ACHN (cell line): Measurements from ENCODE around the gene MINDY4.

Experiments used
- DNase-seq: peaks from one replicate; pipeline ENCODE4 v3.0.0-alpha.2; 2015
- in situ Hi-C: cut with HindIII; loops from 2 replicates; pipeline ENCODE4 v1.10.0; 2017; ENCODE audit warnings: low sequenced_read_pairs, low pct_ligation_motif_present, low pct_unique_long_range_greater_than_20kb

Gene MINDY4

DNA sequence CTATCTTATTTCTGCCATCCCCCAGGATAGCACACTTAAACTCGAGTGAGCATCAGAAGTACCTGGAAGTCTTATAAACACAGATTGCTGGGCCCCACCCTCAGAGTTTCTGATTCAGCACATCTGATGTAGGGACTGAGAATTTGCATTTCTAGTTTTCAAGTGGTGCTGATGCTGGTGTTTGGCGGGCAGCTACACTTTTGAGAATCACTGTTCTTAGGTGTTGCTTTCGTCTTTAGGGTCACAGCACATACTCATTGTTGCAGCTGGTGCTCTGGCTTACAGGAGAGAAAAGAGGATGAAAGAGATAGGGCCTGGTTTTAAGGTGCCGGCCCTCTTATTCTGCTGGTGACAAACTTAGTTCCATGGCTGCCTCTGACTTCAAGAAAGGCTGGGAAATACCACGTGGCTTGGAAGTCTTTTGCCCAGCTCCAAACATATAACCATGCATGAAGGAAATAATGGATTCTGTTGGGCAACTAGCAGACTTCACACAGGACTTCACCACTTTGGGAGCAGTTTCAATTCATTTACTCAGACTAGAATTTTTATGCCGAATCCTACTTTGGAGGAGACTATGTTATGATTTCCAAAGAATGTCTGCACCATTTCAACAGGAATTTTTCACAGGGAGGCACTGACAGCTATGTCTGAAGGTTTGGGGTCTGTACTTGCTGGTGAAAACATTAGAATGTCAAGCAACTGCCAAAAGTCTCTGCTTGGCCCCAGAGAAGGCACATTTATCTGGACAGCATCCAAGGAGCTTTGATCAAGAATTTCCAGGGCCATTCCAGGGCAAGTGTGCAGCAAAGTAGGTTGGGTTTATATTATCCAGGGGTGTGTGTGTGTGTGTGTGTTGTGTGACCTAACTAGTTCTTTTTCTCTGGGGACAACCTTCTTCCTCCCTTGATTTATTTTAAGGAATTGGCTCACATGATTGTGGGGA is 6.9 kb upstream of the MINDY4 start:
- no peak for DNase-seq
- in situ Hi-C loops = no loop called here

DNA sequence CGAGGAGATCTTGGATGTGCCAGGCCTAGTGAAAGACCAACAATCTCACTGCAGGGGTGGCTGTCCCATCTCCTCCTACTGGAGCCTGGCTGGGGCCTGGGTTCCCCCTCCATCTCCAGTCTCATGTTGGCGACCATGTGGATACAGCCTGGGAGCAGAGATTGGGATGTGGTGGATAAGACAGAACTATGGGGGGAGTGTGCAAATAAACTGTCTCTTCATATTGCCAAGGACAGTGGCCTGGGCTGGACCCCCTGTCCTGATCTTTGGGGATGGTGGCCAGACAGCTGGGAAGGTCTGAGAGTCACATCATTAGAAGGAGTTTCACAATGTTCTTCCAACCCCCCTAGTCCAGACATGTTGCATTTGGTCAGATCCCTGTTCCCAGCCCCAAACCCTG is 5.8 kb upstream of the MINDY4 start:
- in situ Hi-C loops = no loop called here
- no peak for DNase-seq

DNA sequence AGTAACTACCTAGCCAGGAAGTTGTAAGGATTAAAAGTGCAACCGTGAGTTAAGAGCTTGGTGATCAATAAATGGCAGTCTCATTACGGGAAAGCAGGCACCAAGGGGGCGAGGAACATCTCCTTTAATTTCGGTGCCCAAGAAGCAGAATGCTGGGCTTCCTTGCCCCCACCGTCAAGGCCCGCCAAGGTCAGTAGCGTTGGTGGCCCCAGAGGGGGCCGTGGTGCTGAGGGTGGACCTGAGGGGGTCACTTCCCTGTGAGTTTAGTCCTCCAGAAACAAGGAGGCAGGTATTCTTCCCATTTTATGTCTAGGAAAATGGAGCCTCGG is 408 bp upstream of the MINDY4 start:
- in situ Hi-C loops = no loop called here
- no peak for DNase-seq

DNA sequence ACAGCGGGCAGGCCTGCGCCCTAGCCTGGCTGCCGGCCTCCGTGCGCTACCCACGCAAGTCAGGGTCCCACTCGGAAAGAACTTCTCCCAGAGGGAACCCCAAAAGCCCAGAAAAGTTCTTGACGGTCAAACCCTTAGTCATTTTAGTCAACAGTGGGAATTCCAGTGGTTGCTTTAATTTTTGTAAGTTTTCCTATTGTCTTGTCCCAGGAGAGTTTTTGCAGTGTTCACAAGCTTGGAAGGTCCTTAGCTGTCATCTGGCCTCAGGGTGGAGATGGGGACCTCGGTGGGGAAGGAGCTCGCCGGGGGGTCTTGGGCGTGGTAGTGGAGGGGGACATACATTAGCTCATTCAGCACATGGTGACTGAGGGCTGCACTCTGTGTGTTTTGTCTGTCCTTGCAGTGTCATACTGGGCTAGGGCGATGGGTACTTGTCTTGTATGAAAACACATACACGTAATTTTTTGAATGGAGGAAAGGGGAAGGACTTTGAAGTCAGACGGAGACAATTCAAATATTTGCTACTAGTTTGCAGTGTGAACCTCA is 736 bp downstream of the MINDY4 start:
- in situ Hi-C loops = no loop called here
- no peak for DNase-seq

DNA sequence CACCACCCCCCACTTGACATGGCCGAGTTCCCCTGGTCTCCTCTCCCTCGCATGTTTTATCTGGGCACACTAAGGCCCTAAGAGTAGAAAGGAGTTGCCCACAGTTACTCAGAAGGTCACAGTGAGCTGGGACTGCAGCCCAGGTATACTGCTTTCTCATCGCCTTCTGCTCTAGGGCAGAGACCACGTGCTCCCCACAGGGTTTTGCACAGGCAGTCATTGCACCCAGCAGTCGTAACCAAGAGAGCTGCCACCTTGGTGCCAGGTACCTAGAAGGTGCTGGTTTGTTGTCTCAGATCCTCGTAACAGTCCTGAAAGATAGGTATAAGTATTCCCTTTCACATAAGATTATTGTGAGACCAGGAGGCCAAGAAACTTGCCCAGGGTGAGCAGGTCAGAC is 1.8 kb downstream of the MINDY4 start:
- in situ Hi-C loops = no loop called here
- DNase-seq = no peak

DNA sequence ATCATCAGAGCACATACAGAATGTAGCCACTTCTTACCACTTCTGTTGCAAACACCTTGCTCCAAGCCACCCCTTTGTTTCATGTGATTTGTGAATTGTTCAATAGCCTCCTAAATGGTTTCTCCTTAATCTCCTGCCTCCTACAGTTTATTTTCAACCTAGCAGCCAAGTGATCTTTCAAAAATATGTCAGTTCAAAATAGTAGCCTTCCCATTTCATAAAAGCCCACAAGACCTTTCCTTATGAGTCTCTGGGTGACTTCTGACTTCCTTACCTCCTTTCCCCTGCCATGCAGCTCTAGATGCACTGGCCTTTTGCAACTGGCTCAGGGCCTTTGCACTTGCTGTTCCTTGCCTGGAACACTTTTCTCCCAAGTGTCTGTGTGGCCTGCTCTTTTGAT is 4.8 kb downstream of the MINDY4 start:
- no peak for DNase-seq
- in situ Hi-C loops = loop anchor here (25.0 kb wide), 1 partner anchor 336 kb away; no protein-coding TSS in a partner anchor

DNA sequence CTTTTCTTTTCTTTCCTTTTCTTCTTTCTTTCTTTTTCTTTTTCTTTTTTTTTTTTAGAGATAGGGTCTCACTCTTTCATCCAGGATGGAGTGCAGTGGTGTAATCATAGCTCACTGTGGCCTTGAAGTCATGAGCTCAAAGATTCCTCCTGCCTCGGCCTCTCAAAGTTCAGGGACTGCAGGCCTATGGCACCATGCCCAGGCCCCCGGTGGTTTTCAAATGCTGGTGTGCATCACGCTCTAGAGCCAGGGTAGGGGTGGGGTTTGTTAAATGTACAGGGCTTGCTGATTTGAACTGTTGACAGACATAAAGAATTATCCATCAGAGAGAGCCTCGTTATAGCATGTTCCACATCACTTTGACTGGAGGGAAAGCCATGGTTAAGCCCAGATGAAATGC is 5.8 kb downstream of the MINDY4 start:
- DNase-seq = no peak
- in situ Hi-C loops = loop anchor here (25.0 kb wide), 1 partner anchor 335 kb away; no protein-coding TSS in a partner anchor

DNA sequence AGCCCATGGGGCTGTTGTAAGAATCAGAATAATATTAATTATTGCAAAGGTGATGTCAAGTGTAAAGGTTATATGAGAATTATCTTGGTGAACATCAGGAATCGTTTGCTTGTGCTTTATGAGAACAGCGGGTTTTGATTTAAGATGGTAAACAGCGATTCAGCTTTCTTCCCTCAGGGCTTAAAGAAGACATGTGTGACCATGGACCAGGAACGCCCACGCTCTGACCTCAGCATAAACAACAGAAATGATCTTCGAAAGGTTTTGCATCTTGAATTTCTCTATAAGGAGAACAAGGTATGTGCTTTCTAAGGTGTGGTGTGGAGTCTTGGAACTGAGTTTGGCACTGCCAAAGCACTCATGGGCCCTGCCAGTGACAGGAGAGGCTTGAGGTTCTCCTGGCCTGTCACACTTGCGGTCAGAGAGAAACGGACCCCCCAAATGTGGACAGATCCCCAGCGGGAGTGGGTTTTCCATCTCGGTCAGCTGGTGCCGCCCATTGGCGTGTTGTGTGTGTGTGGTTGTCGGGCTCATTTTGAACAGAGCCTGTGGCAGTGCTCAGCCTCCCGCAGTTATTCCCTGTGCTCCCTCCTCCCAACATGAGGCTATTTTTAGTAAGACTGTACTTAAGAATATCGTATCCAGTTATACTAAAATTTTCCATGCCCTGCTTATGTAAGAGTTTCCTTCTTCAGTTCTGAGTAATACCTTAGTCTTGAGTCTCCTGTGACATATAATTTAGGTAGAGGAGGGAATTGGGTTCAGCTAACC is 7.2 kb downstream of the MINDY4 start:
- DNase-seq = no peak
- in situ Hi-C loops = loop anchor here (25.0 kb wide), 1 partner anchor 334 kb away; no protein-coding TSS in a partner anchor

DNA sequence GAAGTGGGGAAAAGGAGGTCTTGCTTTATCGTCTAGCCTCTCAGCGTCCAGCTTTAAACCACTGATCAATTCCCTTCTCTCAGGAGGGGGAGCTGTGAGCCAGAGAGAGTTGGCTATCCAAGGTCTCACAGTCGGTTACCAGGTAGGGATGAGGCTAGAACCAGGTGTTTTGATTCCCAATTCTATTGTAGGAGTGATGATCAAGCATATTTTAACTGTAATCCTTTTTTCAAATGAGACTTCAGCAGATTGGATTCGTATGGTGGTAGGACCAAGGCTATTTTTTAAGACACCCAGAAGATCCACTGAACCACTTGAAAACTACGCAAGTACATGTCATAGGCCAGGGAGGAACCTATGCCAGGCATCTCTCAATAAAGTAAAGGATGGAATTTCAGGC is 8.4 kb downstream of the MINDY4 start:
- DNase-seq = no peak

DNA sequence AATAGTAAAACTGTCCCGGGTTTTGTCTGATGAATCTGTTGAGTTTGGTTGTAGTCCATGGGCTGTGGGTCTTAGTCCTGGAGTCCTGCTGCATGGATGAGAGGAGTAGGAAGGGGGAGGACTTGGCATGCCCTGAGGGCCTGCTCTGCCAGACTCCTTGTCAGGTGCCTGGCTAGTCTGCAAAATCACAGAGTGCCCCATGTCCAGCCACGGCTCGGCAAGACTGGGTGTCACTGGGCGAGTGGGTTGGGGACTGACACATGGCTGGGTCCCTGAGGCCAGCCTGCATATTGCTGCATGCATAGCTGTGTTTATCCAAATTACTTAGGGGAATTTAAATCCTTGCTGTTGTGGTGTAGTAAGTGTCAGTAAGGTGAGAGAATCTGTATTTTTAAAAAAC is 9.7 kb downstream of the MINDY4 start:
- no peak for DNase-seq
- in situ Hi-C loops = loop anchor here (25.0 kb wide), 1 partner anchor 331 kb away; no protein-coding TSS in a partner anchor

More for the DNA sequence above, 8.4 kb downstream of the MINDY4 start:
- in situ Hi-C loops = loop anchor here (25.0 kb wide), 1 partner anchor 333 kb away; no protein-coding TSS in a partner anchor

DNA sequence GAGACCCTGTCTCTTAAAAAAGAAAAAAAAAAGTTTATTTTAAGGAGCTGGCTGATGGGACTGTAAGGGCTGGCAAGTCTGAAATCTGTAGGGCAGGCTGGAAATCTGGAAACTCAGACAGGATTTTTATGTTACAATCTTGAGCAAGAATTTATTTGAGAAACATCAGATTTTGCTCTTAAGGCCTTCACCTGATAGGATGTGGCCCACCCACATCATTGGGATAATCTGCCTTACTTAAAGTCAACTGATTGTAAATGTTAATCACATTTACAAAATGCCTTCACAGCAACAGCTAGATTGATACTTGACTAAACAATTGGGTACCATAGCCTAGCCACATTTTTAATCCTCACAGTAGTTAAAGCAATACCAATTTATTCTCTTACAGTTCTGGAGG is 11.5 kb downstream of the MINDY4 start:
- in situ Hi-C loops = loop anchor here (25.0 kb wide), 1 partner anchor 330 kb away; no protein-coding TSS in a partner anchor
- no peak for DNase-seq

DNA sequence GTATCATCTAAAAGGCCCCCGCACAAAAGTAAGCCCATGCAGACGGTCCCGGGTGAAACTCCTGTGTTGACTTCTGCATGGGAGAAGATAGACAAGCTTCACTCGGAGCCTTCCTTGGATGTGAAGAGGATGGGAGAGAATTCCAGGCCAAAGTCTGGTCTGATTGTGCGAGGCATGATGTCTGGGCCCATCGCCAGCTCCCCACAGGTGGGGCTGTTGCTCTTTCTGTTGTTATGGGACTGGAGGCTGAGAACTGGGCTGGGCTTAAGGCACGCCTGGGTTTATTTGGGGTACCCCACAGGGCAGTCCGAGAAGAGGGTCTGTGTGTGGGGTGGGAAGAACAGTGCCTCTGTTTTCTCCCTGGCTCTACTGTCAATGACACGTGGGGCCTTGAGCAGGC is 14.6 kb downstream of the MINDY4 start:
- DNase-seq = no peak
- in situ Hi-C loops = loop anchor here (25.0 kb wide), 1 partner anchor 327 kb away; no protein-coding TSS in a partner anchor

DNA sequence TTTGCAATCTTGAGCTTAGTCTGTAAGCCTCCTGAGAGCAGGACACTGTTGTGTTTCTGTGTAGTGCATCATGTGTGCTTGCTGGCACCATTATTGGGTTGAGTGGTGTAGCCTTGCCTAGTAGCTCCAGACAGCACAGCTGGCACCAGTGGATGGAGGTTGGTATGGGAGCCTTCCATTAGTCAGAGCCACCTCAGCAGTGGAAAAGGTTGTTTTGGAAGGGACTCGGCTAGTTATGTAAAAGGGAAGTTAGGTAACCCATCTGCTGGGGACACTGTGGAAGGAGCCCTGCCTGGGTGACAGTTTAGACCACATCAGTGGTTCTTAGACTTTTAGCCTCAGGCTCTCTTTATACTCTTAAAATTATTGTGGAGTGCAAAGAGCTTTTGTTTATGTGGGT is 16.3 kb downstream of the MINDY4 start:
- in situ Hi-C loops = loop anchor here (25.0 kb wide), 1 partner anchor 325 kb away; no protein-coding TSS in a partner anchor
- no peak for DNase-seq

DNA sequence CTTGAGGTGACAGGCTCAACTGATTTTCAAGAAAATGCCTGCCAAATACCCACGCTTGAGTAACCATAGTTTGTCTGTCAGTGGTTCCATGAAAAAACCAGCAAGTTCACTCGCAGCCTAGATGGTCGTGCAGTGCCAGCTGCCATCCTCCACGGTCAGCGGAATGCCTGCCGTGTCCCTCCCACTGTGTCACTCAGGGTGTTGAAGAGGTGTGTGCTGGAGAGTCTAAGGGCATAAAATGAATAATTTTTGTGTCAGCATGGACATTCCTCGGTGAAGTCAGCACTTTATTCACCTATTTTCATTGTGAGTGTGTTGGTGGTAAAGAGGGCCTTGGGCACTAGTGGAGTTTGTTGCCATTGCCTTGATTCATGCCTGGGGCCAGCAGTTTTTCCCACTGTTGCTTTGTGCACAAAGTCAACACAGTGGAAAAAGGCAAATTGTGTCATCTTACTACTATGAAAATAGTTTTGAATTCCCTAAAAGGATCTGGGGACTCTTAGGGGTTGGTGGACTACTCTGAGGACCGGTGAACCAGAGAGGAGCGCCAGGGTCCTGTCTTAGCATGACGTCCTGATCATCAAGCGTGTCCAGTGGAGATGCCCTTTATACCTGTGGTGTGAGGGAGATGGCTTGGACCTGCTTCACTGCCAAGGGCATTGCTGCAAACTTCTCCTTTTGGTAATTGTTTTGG is 17.6 kb downstream of the MINDY4 start:
- in situ Hi-C loops = loop anchor here (25.0 kb wide), 1 partner anchor 324 kb away; no protein-coding TSS in a partner anchor
- DNase-seq = no peak

DNA sequence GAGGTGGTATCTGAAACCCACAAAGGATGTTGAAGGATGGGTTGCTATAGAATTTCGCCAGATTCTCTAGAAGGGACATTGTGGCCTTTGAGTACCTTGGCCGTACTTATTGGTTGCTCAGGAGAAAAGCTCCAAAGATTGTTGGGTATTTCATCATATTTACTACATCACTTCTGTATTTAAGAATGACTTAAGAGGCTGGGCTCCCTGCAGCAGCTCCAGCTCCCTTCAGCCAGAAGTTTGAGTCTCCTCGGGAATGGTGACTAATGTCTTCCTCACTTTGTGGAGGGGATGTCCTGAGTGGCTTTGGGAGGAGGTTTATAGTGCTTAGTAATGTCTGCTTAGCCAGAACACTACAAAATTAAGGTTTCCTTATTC is 18.1 kb downstream of the MINDY4 start:
- in situ Hi-C loops = loop anchor here (25.0 kb wide), 1 partner anchor 323 kb away; no protein-coding TSS in a partner anchor
- DNase-seq = no peak

DNA sequence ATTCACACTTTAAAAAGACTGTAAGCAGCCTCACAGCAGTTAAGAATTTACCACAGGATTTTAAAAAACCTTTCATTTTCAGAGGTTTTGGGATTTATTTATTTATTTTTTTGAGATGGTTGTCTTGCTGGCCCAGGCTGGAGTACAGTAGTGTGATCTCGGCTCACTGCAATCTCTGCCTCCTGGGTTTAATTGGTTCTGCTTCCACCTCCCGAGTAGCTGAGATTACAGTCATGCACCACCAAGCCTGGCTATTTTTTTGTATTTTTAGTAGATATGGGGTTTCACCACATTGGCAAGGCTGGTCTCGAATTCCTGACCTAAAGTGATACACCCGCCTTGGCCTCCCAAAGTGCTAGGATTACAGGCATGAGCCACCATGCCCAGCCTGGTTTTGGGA is 19.1 kb downstream of the MINDY4 start:
- no peak for DNase-seq

DNA sequence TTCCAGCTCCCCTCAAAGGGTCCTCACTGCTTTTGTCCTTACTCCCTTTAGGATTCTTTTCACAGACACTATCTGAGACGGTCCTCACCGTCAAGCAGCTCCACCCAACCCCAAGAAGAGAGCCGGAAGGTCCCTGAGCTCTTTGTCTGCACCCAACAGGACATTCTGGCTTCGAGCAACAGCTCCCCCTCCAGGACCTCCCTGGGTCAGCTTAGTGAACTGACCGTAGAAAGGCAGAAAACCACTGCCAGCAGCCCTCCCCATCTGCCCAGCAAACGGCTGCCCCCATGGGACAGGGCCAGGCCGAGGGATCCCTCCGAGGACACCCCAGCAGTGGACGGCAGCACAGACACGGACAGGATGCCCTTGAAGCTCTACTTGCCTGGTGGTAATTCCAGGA is 19.9 kb downstream of the MINDY4 start:
- DNase-seq = no peak
- in situ Hi-C loops = loop anchor here (25.0 kb wide), 1 partner anchor 321 kb away; no protein-coding TSS in a partner anchor

More for the DNA sequence above, 19.1 kb downstream of the MINDY4 start:
- in situ Hi-C loops = loop anchor here (25.0 kb wide), 1 partner anchor 322 kb away; no protein-coding TSS in a partner anchor
